OCI-LY1 (cell line): ENCODE measurements around the gene PRKCE.

Source experiments
- EZH2 ChIP-seq: fragments of 200-600 bp; sonication (generic), shearing (Covaris generic); IDR thresholded peaks from 2 replicates; pipeline ENCODE4 v1.8.0; 2017; ENCODE audit warnings: borderline replicate concordance, mixed run types, mild to moderate bottlenecking, antibody characterized with exemption, low read length, moderate library complexity, mixed read lengths
- TF ChIP-seq, protein P1 (sequence below): fragments of 200-600 bp; sonication (generic), shearing (Covaris generic); IDR thresholded peaks from 2 replicates; pipeline ENCODE4 v1.5.1; 2017; ENCODE audit warnings: mild to moderate bottlenecking, antibody characterized with exemption, low read length, moderate library complexity, mixed read lengths

DNA sequence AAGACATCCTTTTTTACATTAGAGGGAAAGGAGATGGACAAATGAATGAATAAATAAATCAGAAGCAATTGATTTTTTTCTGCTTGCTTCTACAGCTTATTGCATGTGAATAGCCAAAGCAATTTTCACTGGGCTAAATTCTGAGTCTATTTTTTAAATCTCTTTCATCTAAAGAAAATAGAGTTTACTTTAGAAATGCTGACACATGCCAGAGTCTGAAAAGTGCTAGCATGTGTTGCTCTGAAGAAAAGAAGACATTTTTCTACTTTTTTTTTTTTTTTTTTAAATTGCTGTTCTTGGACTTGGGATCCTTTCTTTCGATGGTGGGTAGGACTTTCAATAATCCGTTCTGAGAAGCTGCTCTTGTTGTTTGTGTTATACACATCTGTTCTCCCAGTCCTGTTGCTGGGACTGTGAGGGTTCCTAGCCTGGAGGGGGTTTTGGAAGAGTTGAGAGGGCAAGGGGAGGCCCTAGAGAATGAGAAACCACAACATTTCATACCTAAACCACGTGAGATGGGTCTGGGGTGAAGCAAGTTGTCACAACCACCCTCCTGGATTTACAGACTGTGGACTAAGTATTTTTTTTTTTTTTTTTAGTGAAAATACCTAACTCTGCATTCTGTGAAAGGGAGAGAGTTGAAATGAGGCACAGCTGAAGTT, 193.5 kb downstream of the PRKCE start:
- TF ChIP-seq, protein P1, sequence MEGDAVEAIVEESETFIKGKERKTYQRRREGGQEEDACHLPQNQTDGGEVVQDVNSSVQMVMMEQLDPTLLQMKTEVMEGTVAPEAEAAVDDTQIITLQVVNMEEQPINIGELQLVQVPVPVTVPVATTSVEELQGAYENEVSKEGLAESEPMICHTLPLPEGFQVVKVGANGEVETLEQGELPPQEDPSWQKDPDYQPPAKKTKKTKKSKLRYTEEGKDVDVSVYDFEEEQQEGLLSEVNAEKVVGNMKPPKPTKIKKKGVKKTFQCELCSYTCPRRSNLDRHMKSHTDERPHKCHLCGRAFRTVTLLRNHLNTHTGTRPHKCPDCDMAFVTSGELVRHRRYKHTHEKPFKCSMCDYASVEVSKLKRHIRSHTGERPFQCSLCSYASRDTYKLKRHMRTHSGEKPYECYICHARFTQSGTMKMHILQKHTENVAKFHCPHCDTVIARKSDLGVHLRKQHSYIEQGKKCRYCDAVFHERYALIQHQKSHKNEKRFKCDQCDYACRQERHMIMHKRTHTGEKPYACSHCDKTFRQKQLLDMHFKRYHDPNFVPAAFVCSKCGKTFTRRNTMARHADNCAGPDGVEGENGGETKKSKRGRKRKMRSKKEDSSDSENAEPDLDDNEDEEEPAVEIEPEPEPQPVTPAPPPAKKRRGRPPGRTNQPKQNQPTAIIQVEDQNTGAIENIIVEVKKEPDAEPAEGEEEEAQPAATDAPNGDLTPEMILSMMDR, result no peak
- no peak for TF ChIP-seq EZH2
